HuH-7.5 (cell line): ENCODE data around the gene MARK1.

Source experiments
- DNase-seq: peaks from one replicate; pipeline ENCODE4 v3.0.0; 2011; ENCODE audit warnings: low spot score

Gene MARK1

GRCh38 chr1:220691053-220691684, 163.2 kb downstream of the MARK1 start:
- DNase-seq = peak; percentile 61

- DNase-seq = no peak
These were observed 164.7 kb downstream of the MARK1 start for GRCh38 chr1:220692436-220693228.

GRCh38 chr1:220694866-220695382, 167.0 kb downstream of the MARK1 start:
- no peak for DNase-seq

- no peak for DNase-seq
These were observed 167.5 kb downstream of the MARK1 start for GRCh38 chr1:220695426-220695825.

- DNase-seq = no peak
These were observed 168.4 kb downstream of the MARK1 start for GRCh38 chr1:220696226-220696862.

- no peak for DNase-seq
These were observed 168.9 kb downstream of the MARK1 start for GRCh38 chr1:220696863-220697231.

- DNase-seq = no peak
These were observed 169.4 kb downstream of the MARK1 start for GRCh38 chr1:220697326-220697725.

GRCh38 chr1:220698607-220699016, 170.7 kb downstream of the MARK1 start:
- peak; percentile 66 for DNase-seq

GRCh38 chr1:220699044-220699443, 171.1 kb downstream of the MARK1 start:
- no peak for DNase-seq

GRCh38 chr1:220700556-220701179, 172.7 kb downstream of the MARK1 start:
- no peak for DNase-seq

GRCh38 chr1:220701974-220702373, 174.0 kb downstream of the MARK1 start:
- DNase-seq = no peak

GRCh38 chr1:220702733-220703270, 174.9 kb downstream of the MARK1 start:
- no peak for DNase-seq

GRCh38 chr1:220703305-220703704, 175.4 kb downstream of the MARK1 start:
- DNase-seq = no peak

GRCh38 chr1:220705782-220706181, 177.8 kb downstream of the MARK1 start:
- DNase-seq = no peak

- no peak for DNase-seq
These were observed 178.5 kb downstream of the MARK1 start for GRCh38 chr1:220706480-220706879.

GRCh38 chr1:220707160-220707559, 179.2 kb downstream of the MARK1 start:
- no peak for DNase-seq

GRCh38 chr1:220708244-220708643, 180.3 kb downstream of the MARK1 start:
- no peak for DNase-seq

GRCh38 chr1:220708936-220709801, 181.2 kb downstream of the MARK1 start:
- no peak for DNase-seq

GRCh38 chr1:220710333-220710732, 182.4 kb downstream of the MARK1 start:
- DNase-seq = no peak

- no peak for DNase-seq
These were observed 183.3 kb downstream of the MARK1 start for GRCh38 chr1:220711056-220711809.
